Cardiac muscle cell (in vitro differentiated cells and primary cell): ENCODE data around the gene MYLK. TPM values are rescaled to one million over a fixed set of nuclear protein-coding genes. Genes with fewer than 3 reads are reported as not detected.

Experiments
- DNase-seq, 2 donors: peaks; one replicate each; pipeline versions ENCODE4 v3.0.0 to v3.0.0-alpha.2; 2010 to 2017; ENCODE audit warnings: low read depth in 1 of 2, low spot score in 1 of 2
- H3K27ac ChIP-seq: fragments of 200-600 bp; sonication (generic); 2 replicates; pipeline ENCODE4 v1.5.1; 2016
- H3K27me3 ChIP-seq: fragments of 200-600 bp; sonication (generic); 2 replicates; pipeline ENCODE4 v1.6.0; 2016; ENCODE audit warnings: control low read depth
- H3K36me3 ChIP-seq: fragments of 200-600 bp; sonication (generic); 2 replicates; pipeline ENCODE4 v1.5.1; 2016; ENCODE audit warnings: control low read depth
- H3K4me1 ChIP-seq: fragments of 200-600 bp; sonication (generic); 2 replicates; pipeline ENCODE4 v1.8.1; 2017; ENCODE audit warnings: low read depth, mild to moderate bottlenecking, mixed run types
- H3K4me3 ChIP-seq: fragments of 200-600 bp; sonication (generic); 2 replicates; pipeline ENCODE4 v1.5.1; 2016; ENCODE audit warnings: mild to moderate bottlenecking
- H3K9me3 ChIP-seq: fragments of 200-600 bp; sonication (generic); 2 replicates; pipeline ENCODE4 v1.5.1; 2017; ENCODE audit warnings: low read depth, mild to moderate bottlenecking, control low read depth
- CTCF ChIP-seq: IDR thresholded peaks from 2 replicates; pipeline ENCODE4 v1.5.1; 2012; ENCODE audit warnings: low read depth, mild to moderate bottlenecking, low read length
- polyA plus RNA-seq: library from polyadenylated mRNA; unstranded; fragments of >200 nt; fragmentation: Nextera tagmentation; extraction: Ambion mirVana; gene quantifications from 2 replicates; pipeline ENCODE4 v1.2.1, GENCODE V29; 2016
- total RNA-seq: library from RNA; depleted of rRNA; stranded (reverse); fragments of >200 nt; gene quantifications from 2 replicates; pipeline ENCODE4 v1.2.3, GENCODE V29; 2016

Gene MYLK
- total and polyA plus RNA-seq, 2 experiments from 2014 or later: 2.0 to 5.8 TPM

GRCh38 chr3:123663977-123664376 lies 220.2 kb downstream of the MYLK start:
- Histone ChIP-seq H3K4me1 (peaks cover 12% of the 10 kb centered on the region), H3K27me3 (peaks cover 80% of the 10 kb centered on the region), H3K4me3 (no peak overlapping the region), H3K9me3 (no peaks in the 10 kb centered on the region), H3K36me3 (no peaks in the 10 kb centered on the region), H3K27ac (no peak overlapping the region)
- no peak for TF ChIP-seq CTCF
- DNase-seq: no peak

GRCh38 chr3:123661973-123662372 lies 222.2 kb downstream of the MYLK start:
- Histone ChIP-seq H3K4me3 (no peak overlapping the region), H3K36me3 (no peaks in the 10 kb centered on the region), H3K4me1 (peaks cover 12% of the 10 kb centered on the region), H3K9me3 (no peaks in the 10 kb centered on the region), H3K27me3 (peaks cover 81% of the 10 kb centered on the region), H3K27ac (no peak overlapping the region)
- no peak for TF ChIP-seq CTCF
- no peak for DNase-seq

GRCh38 chr3:123660900-123661299 lies 223.2 kb downstream of the MYLK start:
- TF ChIP-seq CTCF: no peak
- Histone ChIP-seq H3K27ac (peak overlapping the region; percentile 25), H3K27me3 (peaks cover 82% of the 10 kb centered on the region), H3K4me1 (peaks cover 12% of the 10 kb centered on the region), H3K4me3 (no peak overlapping the region), H3K9me3 (no peaks in the 10 kb centered on the region), H3K36me3 (no peaks in the 10 kb centered on the region)
- peak; percentile 67 to 100 for DNase-seq

- TF ChIP-seq CTCF: no peak
- Histone ChIP-seq H3K27me3 (peaks cover 82% of the 10 kb centered on the region), H3K27ac (no peak overlapping the region), H3K4me3 (no peak overlapping the region), H3K4me1 (peaks cover 12% of the 10 kb centered on the region), H3K36me3 (no peaks in the 10 kb centered on the region), H3K9me3 (no peaks in the 10 kb centered on the region)
- DNase-seq: no peak
Observed at GRCh38 chr3:123660141-123660675, 223.9 kb downstream of the MYLK start.

- no peak for TF ChIP-seq CTCF
- DNase-seq: no peak
Observed at GRCh38 chr3:123658852-123659206, 225.3 kb downstream of the MYLK start.

More at GRCh38 chr3:123658852-123659206, 225.3 kb downstream of the MYLK start:
- H3K27me3 ChIP-seq: peaks cover 84% of the 10 kb centered on the region
- H3K9me3 ChIP-seq: no peaks in the 10 kb centered on the region
- no peak overlapping the region for H3K4me3 ChIP-seq
- H3K36me3 ChIP-seq: no peaks in the 10 kb centered on the region
- H3K27ac ChIP-seq: no peak overlapping the region
- peaks cover 12% of the 10 kb centered on the region for H3K4me1 ChIP-seq
